Right lobe of liver (tissue), 6 donors: ENCODE measurements around the gene ABCD4. TPM values are rescaled to one million over a fixed set of nuclear protein-coding genes. Genes with fewer than 3 reads are reported as not detected.

Source experiments
- ATAC-seq, 4 donors: fragments of 200-7000 bp; cut with Tn5 transposase; one replicate each; pipeline ENCODE4 v1.9.1; 2020; ENCODE audit warnings: mild to moderate bottlenecking in 4 of 4, moderate library complexity in 4 of 4
- DNase-seq, 3 donors: peaks; one replicate each; pipeline ENCODE4 v3.0.0-alpha.2; 2020
- H3K27ac ChIP-seq, 3 donors: fragments of 200-600 bp; one replicate each; pipeline ENCODE4 v1.8.0; 2022
- H3K27me3 ChIP-seq, 2 donors: fragments of 200-600 bp; one replicate each; pipeline ENCODE4 v1.8.0; 2022
- H3K36me3 ChIP-seq, 4 donors: fragments of 200-600 bp; sonication (generic) in 1 of 4; one replicate each; pipeline versions ENCODE4 v1.5.1 to v1.8.0; 2017 to 2022; ENCODE audit warnings: control low read depth in 1 of 4
- H3K4me1 ChIP-seq, 4 donors: fragments of 200-600 bp; sonication (generic) in 1 of 4; one replicate each; pipeline versions ENCODE4 v1.5.1 to v1.8.0; 2017 to 2022; ENCODE audit warnings: control low read depth in 1 of 4
- H3K4me3 ChIP-seq, 3 donors: fragments of 200-600 bp; one replicate each; pipeline ENCODE4 v1.8.0; 2022
- H3K9me3 ChIP-seq, 4 donors: fragments of 200-600 bp; sonication (generic) in 1 of 4; one replicate each; pipeline versions ENCODE4 v1.5.1 to v1.8.0; 2017 to 2022; ENCODE audit warnings: control low read depth in 1 of 4
- CTCF ChIP-seq, 4 donors: fragments of 200-600 bp in 3 of 4; fragments of 450-650 bp in 1 of 4; IDR thresholded peaks; one replicate each; pipeline versions ENCODE4 v1.5.1 to v1.8.0; 2016 to 2022; ENCODE audit warnings: antibody characterized with exemption in 4 of 4, mild to moderate bottlenecking in 2 of 4
- POLR2A ChIP-seq: fragments of 450-650 bp; IDR thresholded peaks from one replicate; pipeline ENCODE4 v1.6.1; 2017; ENCODE audit warnings: antibody characterized with exemption, mild to moderate bottlenecking
- WGBS: methylation state at CpG from one replicate; pipeline ENCODE4 v1.1.6; 2018; ENCODE audit warnings: low coverage, low lambda C conversion rate; ENCODE audit not compliant: insufficient coverage; ENCODE audit errors: missing lambda C conversion rate; 5-methylcytosine and 5-hydroxymethylcytosine counted together
- intact Hi-C, 2 donors: fragments of 100-400 bp; cut with DNase I; formaldehyde crosslinking; loops; one replicate each; pipeline versions ENCODE4 v1.11.2 to v1.14.1; 2022
- total RNA-seq, 6 experiments: library from RNA; depleted of rRNA in 2 of 6; stranded (reverse); fragments of >200 nt in 2 of 6; fragmentation: NEBNext Ultra II Directional in 3 of 6; extraction: Animal tissue kit (Norgen Biotek cat#: 25700) in 3 of 6; gene quantifications; one replicate each; pipeline versions ENCODE4 v1.1.0 to v1.2.4, GENCODE V29; 2016 to 2023
- donor health status: DM: no; HTN: yes; CAD: no.
- donor health status: DM: no; HTN: no; CAD: no.
- donor health status: DM: no; HTN: no; CAD: no.
- donor health status: DM: no; HTN: yes; CAD: no.
- donor health status: DM: no; HTN: yes; CAD: no.

Gene ABCD4
- total RNA-seq, 6 experiments from 2014 or later = 20.3 to 39.3 (median 32.2) TPM

GRCh38 chr14:74242021-74242779, 60.5 kb downstream of the ABCD4 start:
- Histone ChIP-seq H3K27ac (no peak overlapping the region), H3K4me1 (peaks cover 0 to 23% (median 9%) of the 10 kb centered on the region in 4 donors), H3K4me3 (no peak overlapping the region), H3K9me3 (no peaks in the 10 kb centered on the region), H3K36me3 (no peaks in the 10 kb centered on the region), H3K27me3 (peaks cover 23 to 30% of the 10 kb centered on the region in 2 donors)
- 8% methylated on average over 28 of the region's 28 CpGs for WGBS
- TF ChIP-seq POLR2A = no peak
- no peak for TF ChIP-seq CTCF (IDR thresholded peaks at IDR 0.05)
- no peak for ATAC-seq
- intact Hi-C loops = no loop called here
- no peak for DNase-seq

GRCh38 chr14:74241652-74242017, 61.1 kb downstream of the ABCD4 start:
- ATAC-seq (no peak), DNase-seq (no peak)
- no peak overlapping the region for H3K27ac ChIP-seq
- peaks cover 0 to 23% (median 9%) of the 10 kb centered on the region in 4 donors for H3K4me1 ChIP-seq
- H3K36me3 ChIP-seq = no peaks in the 10 kb centered on the region
- intact Hi-C loops = no loop called here
- peaks cover 23 to 30% of the 10 kb centered on the region in 2 donors for H3K27me3 ChIP-seq
- TF ChIP-seq POLR2A (no peak), CTCF (IDR thresholded peaks at IDR 0.05) (no peak)
- no peak overlapping the region for H3K4me3 ChIP-seq
- 5% methylated on average over 13 of the region's 14 CpGs for WGBS
- no peaks in the 10 kb centered on the region for H3K9me3 ChIP-seq

- whole genome bisulfite sequencing = 0% methylated on average over 19 of the region's 80 CpGs
Measured at GRCh38 chr14:74240794-74241651, 61.7 kb downstream of the ABCD4 start.

More at GRCh38 chr14:74240794-74241651, 61.7 kb downstream of the ABCD4 start:
- no peak for DNase-seq
- Histone ChIP-seq H3K27me3 (peaks cover 23 to 30% of the 10 kb centered on the region in 2 donors), H3K4me1 (peaks cover 0 to 23% (median 9%) of the 10 kb centered on the region in 4 donors), H3K36me3 (no peaks in the 10 kb centered on the region), H3K4me3 (peak overlapping the region in 1 of 3 donors; percentile 13), H3K27ac (no peak overlapping the region), H3K9me3 (no peaks in the 10 kb centered on the region)
- intact Hi-C loops = no loop called here
- ATAC-seq = peak in 3 of 4 donors; percentile 24 to 35 (median 31)
- TF ChIP-seq POLR2A (no peak), CTCF (IDR thresholded peaks at IDR 0.05) (no peak)
